Measurements from ENCODE around the gene EAF1.

- TF ChIP-seq, protein P1, sequence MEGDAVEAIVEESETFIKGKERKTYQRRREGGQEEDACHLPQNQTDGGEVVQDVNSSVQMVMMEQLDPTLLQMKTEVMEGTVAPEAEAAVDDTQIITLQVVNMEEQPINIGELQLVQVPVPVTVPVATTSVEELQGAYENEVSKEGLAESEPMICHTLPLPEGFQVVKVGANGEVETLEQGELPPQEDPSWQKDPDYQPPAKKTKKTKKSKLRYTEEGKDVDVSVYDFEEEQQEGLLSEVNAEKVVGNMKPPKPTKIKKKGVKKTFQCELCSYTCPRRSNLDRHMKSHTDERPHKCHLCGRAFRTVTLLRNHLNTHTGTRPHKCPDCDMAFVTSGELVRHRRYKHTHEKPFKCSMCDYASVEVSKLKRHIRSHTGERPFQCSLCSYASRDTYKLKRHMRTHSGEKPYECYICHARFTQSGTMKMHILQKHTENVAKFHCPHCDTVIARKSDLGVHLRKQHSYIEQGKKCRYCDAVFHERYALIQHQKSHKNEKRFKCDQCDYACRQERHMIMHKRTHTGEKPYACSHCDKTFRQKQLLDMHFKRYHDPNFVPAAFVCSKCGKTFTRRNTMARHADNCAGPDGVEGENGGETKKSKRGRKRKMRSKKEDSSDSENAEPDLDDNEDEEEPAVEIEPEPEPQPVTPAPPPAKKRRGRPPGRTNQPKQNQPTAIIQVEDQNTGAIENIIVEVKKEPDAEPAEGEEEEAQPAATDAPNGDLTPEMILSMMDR (conservative IDR thresholded peaks at IDR 0.05; ENCODE audit: low read length) = no peak
- no peak for TF ChIP-seq EZH2phosphoT487 (IDR thresholded peaks at IDR 0.05; ENCODE audit: borderline replicate concordance, low read depth, low read length)
Observed at GRCh38 chr3:15391007-15391406, 36.4 kb upstream of the EAF1 start.

Measured in OCI-LY7 (cell line).